Type B pancreatic cell (in vitro differentiated cells): Measurements from ENCODE around the gene TMEM134. TPM values are rescaled to one million over a fixed set of nuclear protein-coding genes. Genes with fewer than 3 reads are reported as not detected.
"Not testable (repeated sequence)": the region's sequence is repeated elsewhere in the genome, so short reads cannot be mapped to it uniquely, and the experiment has no call there.

Source experiments
- DNase-seq: peaks from one replicate; pipeline ENCODE4 v3.0.0; 2021; ENCODE audit warnings: mixed read lengths; ENCODE audit not compliant: unreplicated experiment; ENCODE audit errors: extremely low spot score
- H3K27ac Mint-ChIP-seq: 2 replicates; pipeline ENCODE4 v1.8.0; 2021; ENCODE audit warnings: mild to moderate bottlenecking, mixed read lengths
- H3K27me3 Mint-ChIP-seq: 2 replicates; pipeline ENCODE4 v1.8.0; 2021; ENCODE audit warnings: mixed read lengths
- H3K36me3 Mint-ChIP-seq: 2 replicates; pipeline ENCODE4 v1.8.0; 2021; ENCODE audit warnings: mixed read lengths
- H3K4me1 Mint-ChIP-seq: one replicate; pipeline ENCODE4 v1.8.0; 2021; ENCODE audit warnings: mixed read lengths; ENCODE audit not compliant: unreplicated experiment
- H3K4me3 Mint-ChIP-seq: 2 replicates; pipeline ENCODE4 v1.8.0; 2021; ENCODE audit warnings: mild to moderate bottlenecking, mixed read lengths
- H3K9me3 Mint-ChIP-seq: 2 replicates; pipeline ENCODE4 v1.8.0; 2021; ENCODE audit warnings: mixed read lengths
- CTCF ChIP-seq: fragments of 200-600 bp; sonication (generic); conservative IDR thresholded peaks from 2 replicates; pipeline ENCODE4 v1.5.0; 2021; ENCODE audit warnings: antibody characterized with exemption, mild to moderate bottlenecking
- total RNA-seq: library from RNA; stranded (reverse); gene quantifications from 2 replicates; pipeline ENCODE4 v1.2.1, GENCODE V29; 2021; ENCODE audit warnings: low replicate concordance

TMEM134 gene
- total RNA-seq, 1 donor from 2014 or later: 46.6 TPM

DNA sequence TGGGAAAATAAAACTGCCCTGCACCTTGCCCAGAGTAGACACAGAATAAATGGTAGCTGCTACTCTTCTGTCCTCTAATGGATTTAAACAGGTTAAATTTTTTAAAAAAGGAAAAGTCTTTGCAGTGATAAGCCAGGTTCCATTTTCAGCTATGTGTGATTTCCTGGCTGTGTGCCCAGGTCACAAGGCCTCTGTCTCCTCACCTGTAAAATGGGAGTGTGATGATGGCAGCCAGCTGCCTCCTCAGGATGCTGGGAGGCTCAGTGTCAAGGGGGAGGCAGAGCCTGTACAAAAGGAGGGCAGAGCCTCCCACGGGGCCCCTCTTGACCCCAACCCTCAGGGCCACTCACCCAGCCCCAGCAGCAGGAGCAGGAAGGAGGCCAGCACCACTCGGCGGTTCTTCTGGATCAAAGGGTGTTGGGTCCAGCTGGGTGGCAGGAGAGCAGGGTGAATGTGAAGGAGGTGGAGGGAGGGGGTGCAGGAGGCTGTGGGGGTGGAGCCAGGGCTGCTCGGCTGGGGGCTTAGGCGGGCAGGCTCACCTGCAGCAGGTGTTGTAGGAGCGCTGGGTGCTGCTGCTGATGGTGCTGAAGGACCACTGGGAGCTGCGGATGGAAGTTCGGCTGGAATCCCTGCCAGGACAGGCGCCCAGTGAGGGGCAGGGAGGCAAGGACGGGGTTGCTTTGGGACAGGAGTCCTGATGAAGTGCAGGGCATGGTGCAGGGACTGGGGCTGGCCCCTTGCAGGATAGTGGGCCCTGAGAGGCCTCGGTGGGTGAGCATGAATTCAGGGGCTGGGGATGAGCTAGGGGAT is 1.9 kb downstream of the TMEM134 start:
- no peak for DNase-seq
- Mint-ChIP-seq H3K36me3 (no peaks in the 10 kb centered on the region), H3K9me3 (no peaks in the 10 kb centered on the region), H3K27ac (peak overlapping the region; percentile 83), H3K27me3 (no peaks in the 10 kb centered on the region), H3K4me3 (peak overlapping the region; percentile 92), H3K4me1 (peaks cover 9% of the 10 kb centered on the region)
- TF ChIP-seq CTCF: no peak

GRCh38 chr11:67466367-67466766 is 2.7 kb downstream of the TMEM134 start:
- Mint-ChIP-seq H3K4me1 (peaks cover 9% of the 10 kb centered on the region), H3K9me3 (no peaks in the 10 kb centered on the region), H3K27me3 (no peaks in the 10 kb centered on the region), H3K36me3 (no peaks in the 10 kb centered on the region), H3K4me3 (peak overlapping the region; percentile 55), H3K27ac (no peak overlapping the region)
- no peak for TF ChIP-seq CTCF
- DNase-seq: no peak

DNA sequence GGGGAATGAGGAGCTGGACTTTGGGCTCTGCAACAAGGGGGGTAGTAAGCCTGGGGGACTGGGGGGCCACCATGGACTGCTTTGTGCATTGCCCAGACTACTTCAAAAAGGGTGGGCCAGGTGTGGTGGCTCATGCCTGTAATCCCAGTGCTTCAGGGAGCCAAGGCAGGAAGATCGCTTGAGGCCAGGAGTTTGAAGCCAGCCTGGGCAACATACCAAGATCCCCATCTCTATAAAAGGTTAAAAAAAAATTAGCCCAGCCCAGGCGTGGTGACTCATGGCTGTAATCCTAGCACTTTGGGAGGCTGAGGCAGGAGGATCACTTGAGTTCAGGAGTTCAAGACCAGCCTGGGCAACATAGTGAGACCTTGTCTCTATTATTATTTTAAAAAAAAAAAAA is 3.5 kb downstream of the TMEM134 start:
- H3K27me3 Mint-ChIP-seq, DNase-seq, H3K9me3 Mint-ChIP-seq, H3K4me1 Mint-ChIP-seq, H3K36me3 Mint-ChIP-seq: not testable (repeated sequence)
- Mint-ChIP-seq H3K4me3 (peak overlapping the region; percentile 88), H3K27ac (peak overlapping the region; percentile 85)

DNA sequence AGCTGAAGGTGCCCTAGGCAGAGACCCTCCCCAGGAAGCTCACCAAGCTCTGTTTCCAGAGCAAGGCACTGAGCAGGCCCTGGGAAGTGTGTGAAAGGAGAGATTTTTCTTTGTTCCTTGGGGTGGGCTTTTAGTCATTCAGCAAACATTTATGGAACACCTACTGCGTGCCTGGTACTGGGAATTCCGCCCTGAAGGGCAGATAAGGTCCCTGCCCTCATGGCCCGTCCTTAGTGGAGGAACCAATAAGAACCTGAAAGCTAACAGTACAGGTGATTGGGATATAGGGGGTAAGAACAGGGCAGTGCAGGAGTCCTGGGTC is 3.9 kb downstream of the TMEM134 start:
- Mint-ChIP-seq H3K27me3 (no peaks in the 10 kb centered on the region), H3K9me3 (no peaks in the 10 kb centered on the region), H3K4me1 (peaks cover 9% of the 10 kb centered on the region), H3K27ac (peak overlapping the region; percentile 85), H3K36me3 (no peaks in the 10 kb centered on the region), H3K4me3 (peak overlapping the region; percentile 88)
- no peak for TF ChIP-seq CTCF
- no peak for DNase-seq

DNA sequence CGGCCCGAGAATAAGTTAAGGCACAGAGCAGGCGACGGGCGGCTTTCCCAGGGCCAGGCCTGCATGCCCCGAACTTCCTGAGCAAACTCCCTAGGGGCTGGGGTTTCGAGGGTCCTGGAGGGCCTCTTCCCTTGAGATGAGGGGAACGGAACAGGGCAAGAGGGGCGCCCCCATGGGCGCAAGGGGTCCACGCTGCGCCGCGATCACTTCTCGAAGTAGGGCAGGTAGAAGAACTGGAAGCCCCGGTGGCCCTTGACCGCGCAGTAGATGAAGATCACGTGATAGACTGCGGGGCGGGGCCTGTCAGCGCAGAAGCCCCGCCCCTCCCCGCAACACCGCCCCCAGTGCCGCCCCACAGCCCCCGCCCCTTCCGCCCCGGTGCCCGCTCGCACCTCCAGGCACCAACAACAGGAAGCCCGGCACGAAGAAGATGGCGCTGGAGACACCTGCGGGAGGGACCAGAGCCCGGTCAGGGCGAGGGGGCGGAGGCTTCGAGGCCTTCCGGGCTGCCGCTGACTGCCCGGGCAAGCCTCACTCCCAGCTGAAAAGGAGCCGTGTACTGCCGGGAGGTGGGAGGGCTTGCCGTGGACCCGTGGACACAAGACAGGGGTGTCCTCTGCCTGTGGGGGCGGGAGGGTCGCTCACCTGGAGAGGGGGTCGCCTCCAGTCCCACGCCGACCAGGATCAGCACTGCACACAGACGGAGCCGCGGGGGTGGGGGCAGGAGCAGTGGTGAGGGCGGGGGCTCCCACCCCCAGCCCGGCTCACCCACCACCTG is 4.5 kb downstream of the TMEM134 start:
- Mint-ChIP-seq H3K4me1 (peaks cover 9% of the 10 kb centered on the region), H3K4me3 (peak overlapping the region; percentile 88), H3K9me3 (no peaks in the 10 kb centered on the region), H3K27ac (peak overlapping the region; percentile 85), H3K36me3 (no peaks in the 10 kb centered on the region), H3K27me3 (no peaks in the 10 kb centered on the region)
- no peak for TF ChIP-seq CTCF
- DNase-seq: peak; percentile 88
